ENCODE results near the gene RNF157. TPM values are rescaled to one million over a fixed set of nuclear protein-coding genes. Genes with fewer than 3 reads are reported as not detected.

Gene RNF157
- total RNA-seq, 1 donor from 2014 or later, result 54.0 TPM

GRCh38 chr17:76094046-76094445, 146.2 kb downstream of the RNF157 start:
- Mint-ChIP-seq H3K36me3 (ENCODE audit: low read depth) (peaks cover 7% of the 10 kb centered on the region), H3K27ac (ENCODE audit: unreplicated experiment) (no peak overlapping the region), H3K9me3 (no peaks in the 10 kb centered on the region), H3K4me3 (no peak overlapping the region), H3K27me3 (ENCODE audit: low read depth) (no peaks in the 10 kb centered on the region), H3K4me1 (no peaks in the 10 kb centered on the region)
- no peak for DNase-seq (ENCODE audit: low read depth, low spot score)
- TF ChIP-seq CTCF (conservative IDR thresholded peaks at IDR 0.05), result no peak

GRCh38 chr17:76092526-76093413, 147.5 kb downstream of the RNF157 start:
- Mint-ChIP-seq H3K27ac (ENCODE audit: unreplicated experiment) (no peak overlapping the region), H3K9me3 (no peaks in the 10 kb centered on the region), H3K27me3 (ENCODE audit: low read depth) (no peaks in the 10 kb centered on the region), H3K4me3 (no peak overlapping the region), H3K4me1 (no peaks in the 10 kb centered on the region), H3K36me3 (ENCODE audit: low read depth) (peaks cover 7% of the 10 kb centered on the region)
- TF ChIP-seq CTCF (conservative IDR thresholded peaks at IDR 0.05), result no peak
- DNase-seq (ENCODE audit: low read depth, low spot score), result no peak

Small RNAs within 50 kb of the gene (microRNA-seq; reads per million reads assigned to microRNA genes)
- gene MIR6868, result 13.6 reads per million, percentile 29 among the genes with 10 or more reads in this experiment

Other genes with a start within 250 kb of the RNF157 start
- 7.9 and 9.4 TPM in 2 replicates for gene CDK3, start 239.6 kb downstream of the RNF157 start, total RNA-seq
- not detected in 2 replicates for gene EVPL, start 213.2 kb downstream of the RNF157 start, total RNA-seq
- 87.9 and 91.6 TPM in 2 replicates for gene SRP68, start 168.0 kb downstream of the RNF157 start, total RNA-seq
- gene GALR2, start 165.7 kb downstream of the RNF157 start, total RNA-seq, result not detected in 2 replicates
- 0.19 TPM in 1 of 2 replicates, not detected in the other for gene ZACN, start 161.3 kb downstream of the RNF157 start, total RNA-seq
- gene EXOC7, start 136.7 kb downstream of the RNF157 start, total RNA-seq, result 195 and 205 TPM in 2 replicates
- gene FOXJ1, start 99.2 kb downstream of the RNF157 start, total RNA-seq, result 4.3 and 4.5 TPM in 2 replicates
- gene UBALD2, start 24.9 kb upstream of the RNF157 start, total RNA-seq, result 18.8 and 21.5 TPM in 2 replicates
- gene QRICH2, start 67.8 kb upstream of the RNF157 start, total RNA-seq, result 10.6 and 12.3 TPM in 2 replicates
- 68.4 and 73.6 TPM in 2 replicates for gene PRPSAP1, start 113.4 kb upstream of the RNF157 start, total RNA-seq
- gene SPHK1, start 144.1 kb upstream of the RNF157 start, total RNA-seq, result 19.5 and 21.1 TPM in 2 replicates
- 70.0 and 71.4 TPM in 2 replicates for gene UBE2O, start 212.7 kb upstream of the RNF157 start, total RNA-seq
- gene AANAT, start 227.1 kb upstream of the RNF157 start, total RNA-seq, result 0.39 TPM in 1 of 2 replicates, not detected in the other